Heart left ventricle (tissue), 13 donors: Measurements from ENCODE around the gene FOXP1.

Experiments used
- CTCF ChIP-seq, 12 donors: fragments of 200-600 bp; sonication (generic) in 4 of 12; IDR thresholded peaks; one replicate each; pipeline versions ENCODE4 v1.5.0 to v1.8.0; 2018 to 2022; ENCODE audit warnings: antibody characterized with exemption in 12 of 12, mild to moderate bottlenecking in 5 of 12
- POLR2A ChIP-seq, 2 donors: fragments of 450-650 bp; IDR thresholded peaks; one replicate each; pipeline ENCODE4 v1.6.1; 2017; ENCODE audit warnings: antibody characterized with exemption in 2 of 2, mild to moderate bottlenecking in 2 of 2, moderate library complexity in 2 of 2
- donor health status: ischemic (EF 13 %, LVEDD 7.1; RV severe dilation, severe dysfunction).
- donor health status: DM: no; HTN: yes; CAD: no.
- donor health status: DM: no; HTN: no; CAD: no.
- donor health status: ischemic (EF 25% LVEDD 6.9; RV normal size, moderate dysfunction).
- donor health status: ischemic (EF 25% LVEDD 5.7; RV mildly dilated, moderate dysfunction).
- donor health status: ischemic (EF 35%, LVEDD 5.7; RV mildly dilated, moderate dysfunction).
- donor health status: nonischemic (EF 11% LVEDD 7.7; RV severe dilation, severe dysfunction).
- donor health status: DM: yes; HTN: yes; CAD: no.
- donor health status: PGD.
- donor health status: ischemic (EF 29% LVEDD 5.4; RV normal size, mild dysfunction).
- donor health status: nonischemic (EF 23%, LVEDD 6.1; RV moderate dilation, normal function).

- TF ChIP-seq CTCF (IDR thresholded peaks at IDR 0.05) (no peak), POLR2A (IDR thresholded peaks at IDR 0.05) (no peak)
These were observed 448.0 kb downstream of the FOXP1 start for GRCh38 chr3:71135373-71136088.
